DOHH2 (cell line): ENCODE results near the gene PODXL2.

Experiments used
- H3F3A ChIP-seq: fragments of 200-600 bp; sonication (generic), shearing (Covaris generic); 2 replicates; pipeline ENCODE4 v1.6.0; 2016; ENCODE audit warnings: antibody characterized with exemption, mild to moderate bottlenecking; ENCODE audit not compliant: control insufficient read depth, insufficient read depth
- H3K27ac ChIP-seq: fragments of 200-600 bp; sonication (generic); 2 replicates; pipeline ENCODE4 v1.5.1; 2014; ENCODE audit warnings: low read depth, mild to moderate bottlenecking, low read length, moderate library complexity
- H3K27me3 ChIP-seq: fragments of 200-600 bp; sonication (generic); 2 replicates; pipeline ENCODE4 v1.6.1; 2014; ENCODE audit warnings: mild to moderate bottlenecking, low read length, mixed read lengths; ENCODE audit not compliant: control insufficient read depth
- H3K36me3 ChIP-seq: fragments of 200-600 bp; sonication (generic); 2 replicates; pipeline ENCODE4 v1.6.1; 2014; ENCODE audit warnings: mild to moderate bottlenecking, low read length, moderate library complexity, mixed read lengths; ENCODE audit not compliant: control insufficient read depth
- H3K4me1 ChIP-seq: fragments of 200-600 bp; sonication (generic); 2 replicates; pipeline ENCODE4 v1.6.1; 2014; ENCODE audit warnings: mild to moderate bottlenecking, low read length, mixed read lengths; ENCODE audit not compliant: control insufficient read depth
- H3K4me2 ChIP-seq: fragments of 200-600 bp; sonication (generic); 2 replicates; pipeline ENCODE4 v1.6.0; 2014; ENCODE audit warnings: mild to moderate bottlenecking, low read length, moderate library complexity
- H3K4me3 ChIP-seq: fragments of 200-600 bp; sonication (generic); 2 replicates; pipeline ENCODE4 v1.5.1; 2014; ENCODE audit warnings: mild to moderate bottlenecking, low read length, mixed read lengths
- H3K79me2 ChIP-seq: fragments of 200-600 bp; sonication (generic); 2 replicates; pipeline ENCODE4 v1.6.1; 2014; ENCODE audit warnings: mild to moderate bottlenecking, low read length, mixed read lengths; ENCODE audit not compliant: control insufficient read depth
- H3K9me2 ChIP-seq: fragments of 200-600 bp; sonication (generic); replicated peaks from 2 replicates; pipeline ENCODE4 v1.6.1; 2014; ENCODE audit warnings: mild to moderate bottlenecking, low read length, mixed read lengths; ENCODE audit not compliant: control insufficient read depth
- H3K9me3 ChIP-seq: fragments of 200-600 bp; sonication (generic); 2 replicates; pipeline ENCODE4 v1.6.1; 2014; ENCODE audit warnings: antibody characterized with exemption, low read length, mixed read lengths; ENCODE audit not compliant: control insufficient read depth, insufficient read depth
- H4K20me1 ChIP-seq: fragments of 200-600 bp; sonication (generic); 2 replicates; pipeline ENCODE4 v1.6.0; 2014; ENCODE audit warnings: low read depth, mild to moderate bottlenecking, antibody characterized with exemption, low read length, moderate library complexity; ENCODE audit not compliant: control insufficient read depth, insufficient read depth
- CTCF ChIP-seq: fragments of 200-600 bp; sonication (generic); IDR thresholded peaks from one replicate; pipeline ENCODE4 v1.5.1; 2014; ENCODE audit warnings: antibody characterized with exemption, mild to moderate bottlenecking, low read depth, low read length; ENCODE audit not compliant: poor library complexity, severe bottlenecking
- EZH2phosphoT487 ChIP-seq: fragments of 200-600 bp; sonication (generic); IDR thresholded peaks from 2 replicates; pipeline ENCODE4 v1.6.1; 2017; ENCODE audit warnings: borderline replicate concordance, mild to moderate bottlenecking, antibody characterized with exemption, low read length, moderate library complexity, mixed read lengths

PODXL2 gene

GRCh38 chr3:127675651-127676391 lies 46.8 kb downstream of the PODXL2 start:
- H3F3A ChIP-seq, result no peaks in the 10 kb centered on the region
- H3K9me3 ChIP-seq, result no peaks in the 10 kb centered on the region
- TF ChIP-seq CTCF, result no peak
- no peak for TF ChIP-seq EZH2phosphoT487
- peaks cover 28% of the 10 kb centered on the region for H3K4me1 ChIP-seq
- H3K27ac ChIP-seq, result no peak overlapping the region
- H3K4me3 ChIP-seq, result no peak overlapping the region
- no peaks in the 10 kb centered on the region for H3K36me3 ChIP-seq
- H3K4me2 ChIP-seq, result no peak overlapping the region
- H3K27me3 ChIP-seq, result no peaks in the 10 kb centered on the region
- no peaks in the 10 kb centered on the region for H4K20me1 ChIP-seq
- peaks cover 4% of the 10 kb centered on the region; the same call in 1 of the 2 replicates for H3K79me2 ChIP-seq
- H3K9me2 ChIP-seq, result no peaks in the 10 kb centered on the region

GRCh38 chr3:127676456-127676855 lies 47.5 kb downstream of the PODXL2 start:
- Histone ChIP-seq H4K20me1 (no peaks in the 10 kb centered on the region), H3K27ac (no peak overlapping the region), H3K4me2 (no peak overlapping the region), H3K27me3 (no peaks in the 10 kb centered on the region), H3K9me3 (no peaks in the 10 kb centered on the region), H3K36me3 (no peaks in the 10 kb centered on the region), H3K4me1 (peaks cover 32% of the 10 kb centered on the region), H3K4me3 (no peak overlapping the region), H3K79me2 (peaks cover 4% of the 10 kb centered on the region; the same call in 1 of the 2 replicates), H3K9me2 (no peaks in the 10 kb centered on the region), H3F3A (no peaks in the 10 kb centered on the region)
- TF ChIP-seq CTCF (no peak), EZH2phosphoT487 (no peak)

GRCh38 chr3:127676921-127677351 lies 48.0 kb downstream of the PODXL2 start:
- Histone ChIP-seq H3K27me3 (no peaks in the 10 kb centered on the region), H3K79me2 (peaks cover 4% of the 10 kb centered on the region; the same call in 1 of the 2 replicates), H3K9me3 (no peaks in the 10 kb centered on the region), H3K27ac (no peak overlapping the region), H3K4me2 (no peak overlapping the region), H3K4me3 (no peak overlapping the region), H3F3A (no peaks in the 10 kb centered on the region), H3K9me2 (no peaks in the 10 kb centered on the region), H4K20me1 (no peaks in the 10 kb centered on the region), H3K4me1 (peaks cover 32% of the 10 kb centered on the region), H3K36me3 (no peaks in the 10 kb centered on the region)
- TF ChIP-seq CTCF, result no peak
- TF ChIP-seq EZH2phosphoT487, result no peak
